Glomerular visceral epithelial cell (primary cell): Measurements from ENCODE around the gene POFUT1.

Experiments used
- DNase-seq: peaks from one replicate; pipeline ENCODE4 v3.0.0-alpha.2; 2016; ENCODE audit errors: extremely low spot score

Gene POFUT1

DNA sequence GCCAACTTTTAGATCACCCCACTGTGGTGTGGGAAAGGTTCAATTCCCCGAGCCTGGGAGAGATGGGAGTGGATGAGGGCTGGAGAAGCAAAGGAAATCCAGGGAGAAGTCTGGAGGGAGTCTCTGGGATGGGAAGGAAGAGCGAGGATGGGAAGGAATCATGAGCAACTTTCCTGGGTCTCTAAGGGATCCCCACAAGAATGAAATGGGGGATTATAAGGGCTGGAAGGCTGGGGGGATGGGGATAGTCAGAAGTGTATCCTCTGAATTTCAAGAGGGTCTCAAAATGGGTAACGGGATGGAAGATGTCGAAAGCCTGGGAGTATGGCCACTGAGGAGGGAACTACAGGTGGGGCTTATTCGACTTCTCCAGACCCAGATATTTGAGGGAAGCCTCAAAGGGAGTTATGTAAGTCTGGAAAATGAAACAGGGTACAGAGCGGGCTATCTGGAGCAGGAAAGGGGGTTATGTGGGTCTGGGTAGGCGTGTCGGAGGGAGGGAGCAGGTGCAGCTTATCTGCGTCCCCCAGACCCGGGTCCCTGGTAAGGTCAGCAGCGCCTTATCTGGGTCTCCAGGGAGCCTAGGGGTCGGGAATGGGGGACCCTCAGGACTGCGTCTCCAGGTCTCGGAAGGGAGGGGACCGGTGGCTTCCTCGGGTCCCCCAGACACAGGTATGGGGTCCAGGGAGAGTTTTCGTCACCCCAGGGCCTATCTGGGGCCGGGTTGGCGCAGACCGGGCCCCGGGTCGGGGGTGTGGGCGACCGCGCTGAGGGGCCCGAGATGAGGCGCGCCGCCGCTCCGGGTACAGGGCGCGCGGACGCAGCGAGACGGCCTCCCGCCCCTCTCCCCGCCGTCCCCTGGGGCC is 687 bp upstream of the POFUT1 start:
- DNase-seq: no peak

DNA sequence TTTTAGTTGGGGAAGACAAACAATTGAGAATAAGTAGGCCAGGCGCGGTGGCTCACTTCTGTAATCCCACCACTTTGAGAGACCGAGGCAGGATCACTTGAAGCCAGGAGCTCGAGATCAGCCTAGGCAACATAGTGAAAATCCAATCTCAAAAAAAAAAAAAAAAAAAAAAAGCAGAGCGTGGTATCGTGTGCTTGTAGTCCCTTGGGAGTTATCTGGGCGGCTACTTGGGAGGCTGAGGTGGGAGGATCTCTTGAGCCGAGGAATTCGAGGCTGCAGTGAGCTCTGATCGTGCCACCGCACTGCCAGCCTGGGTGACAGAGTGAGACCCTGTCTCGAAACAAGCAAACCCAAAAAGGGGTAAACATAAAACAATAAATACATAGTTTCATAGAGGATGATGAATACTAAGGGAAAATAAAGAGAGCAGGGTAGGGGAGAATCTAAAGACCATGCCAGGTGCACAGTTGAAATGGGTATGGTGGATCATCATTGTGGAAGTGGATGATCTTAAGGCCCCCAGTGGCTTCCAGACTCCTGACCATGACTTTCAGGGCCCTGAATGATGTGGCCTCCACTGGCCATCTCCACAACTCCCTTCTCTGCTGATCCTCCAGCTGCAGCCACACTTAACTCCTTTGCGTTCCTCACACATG is 947 bp downstream of the POFUT1 start:
- DNase-seq: no peak

DNA sequence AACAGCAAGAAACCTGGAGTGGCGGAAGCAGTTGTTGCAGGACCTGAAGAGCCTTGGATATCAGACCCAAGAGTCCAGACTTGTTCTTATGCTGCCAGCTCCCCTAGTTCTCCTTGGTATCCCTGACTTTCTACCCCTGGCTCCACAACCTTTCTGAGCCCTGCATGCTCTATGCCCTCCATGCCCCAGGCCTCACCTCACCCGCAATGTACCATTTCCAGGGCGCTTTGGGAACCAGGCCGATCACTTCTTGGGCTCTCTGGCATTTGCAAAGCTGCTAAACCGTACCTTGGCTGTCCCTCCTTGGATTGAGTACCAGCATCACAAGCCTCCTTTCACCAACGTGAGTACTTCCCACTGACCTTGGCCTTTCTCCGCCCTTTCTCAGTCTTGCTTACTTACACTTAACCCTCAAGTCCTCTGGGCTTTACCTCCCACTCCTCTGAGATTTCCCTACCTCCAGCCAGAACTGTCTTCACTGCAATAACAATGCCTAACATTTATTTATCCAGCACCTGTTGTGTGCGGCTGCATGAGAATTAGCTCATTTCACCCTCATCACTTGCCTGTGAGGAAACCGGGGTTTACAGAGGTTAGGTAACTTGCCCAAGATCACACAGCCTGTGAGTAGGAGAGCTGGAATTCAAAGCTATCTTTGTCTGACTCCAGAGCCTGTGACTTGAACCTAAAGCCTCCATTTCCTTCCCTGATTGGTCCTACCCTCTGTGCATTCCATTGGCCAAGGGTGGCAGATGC is 2.3 kb downstream of the POFUT1 start:
- DNase-seq: no peak

DNA sequence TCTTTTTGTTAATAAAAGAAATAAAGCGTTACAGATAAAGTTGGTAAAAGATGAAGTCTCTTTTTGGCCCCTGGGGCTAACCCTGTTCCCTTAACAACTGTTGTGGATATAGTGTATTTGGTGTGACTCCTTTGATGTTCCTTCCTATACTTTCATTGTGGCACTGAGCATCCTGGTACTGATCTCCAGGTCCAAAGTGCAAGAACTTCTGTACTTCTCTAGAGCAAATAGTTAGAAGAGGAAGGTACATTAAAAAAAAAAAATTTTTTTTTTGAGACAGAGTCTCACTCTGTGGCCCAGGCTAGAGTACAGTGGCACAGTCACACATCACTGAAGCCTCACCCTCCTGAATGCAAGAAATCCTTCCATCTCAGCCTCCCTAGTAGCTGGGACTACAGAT is 6.2 kb downstream of the POFUT1 start:
- no peak for DNase-seq

DNA sequence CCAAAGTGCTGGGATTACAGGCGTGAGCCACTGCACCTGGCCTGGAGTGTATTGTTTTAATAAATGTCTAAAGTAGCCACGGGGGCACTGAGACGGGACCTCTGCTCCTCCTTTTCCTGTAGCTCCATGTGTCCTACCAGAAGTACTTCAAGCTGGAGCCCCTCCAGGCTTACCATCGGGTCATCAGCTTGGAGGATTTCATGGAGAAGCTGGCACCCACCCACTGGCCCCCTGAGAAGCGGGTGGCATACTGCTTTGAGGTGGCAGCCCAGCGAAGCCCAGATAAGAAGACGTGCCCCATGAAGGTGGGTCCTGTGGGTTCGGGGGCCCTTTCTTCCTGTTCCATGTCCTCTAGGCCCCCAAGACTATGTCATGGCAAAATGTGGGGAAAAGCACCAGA is 7.5 kb downstream of the POFUT1 start:
- no peak for DNase-seq

DNA sequence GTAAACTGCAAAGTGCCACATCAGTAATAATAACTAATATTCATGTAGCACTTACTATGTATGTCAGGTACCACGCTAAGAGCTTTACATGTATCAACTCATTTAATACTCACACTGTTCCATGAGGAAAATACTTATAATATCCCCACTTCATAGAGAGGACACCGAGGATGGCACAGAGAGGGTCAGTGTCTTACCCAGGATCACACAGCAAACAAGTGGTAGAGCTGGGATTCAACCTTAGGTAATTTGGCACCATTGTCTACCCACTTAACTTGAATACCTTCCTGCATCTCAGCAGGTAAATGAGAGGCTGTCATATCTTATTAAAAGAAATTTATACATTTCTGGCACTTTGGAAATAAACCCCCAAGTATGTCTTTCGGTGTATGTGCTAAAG is 8.0 kb downstream of the POFUT1 start:
- DNase-seq: no peak

DNA sequence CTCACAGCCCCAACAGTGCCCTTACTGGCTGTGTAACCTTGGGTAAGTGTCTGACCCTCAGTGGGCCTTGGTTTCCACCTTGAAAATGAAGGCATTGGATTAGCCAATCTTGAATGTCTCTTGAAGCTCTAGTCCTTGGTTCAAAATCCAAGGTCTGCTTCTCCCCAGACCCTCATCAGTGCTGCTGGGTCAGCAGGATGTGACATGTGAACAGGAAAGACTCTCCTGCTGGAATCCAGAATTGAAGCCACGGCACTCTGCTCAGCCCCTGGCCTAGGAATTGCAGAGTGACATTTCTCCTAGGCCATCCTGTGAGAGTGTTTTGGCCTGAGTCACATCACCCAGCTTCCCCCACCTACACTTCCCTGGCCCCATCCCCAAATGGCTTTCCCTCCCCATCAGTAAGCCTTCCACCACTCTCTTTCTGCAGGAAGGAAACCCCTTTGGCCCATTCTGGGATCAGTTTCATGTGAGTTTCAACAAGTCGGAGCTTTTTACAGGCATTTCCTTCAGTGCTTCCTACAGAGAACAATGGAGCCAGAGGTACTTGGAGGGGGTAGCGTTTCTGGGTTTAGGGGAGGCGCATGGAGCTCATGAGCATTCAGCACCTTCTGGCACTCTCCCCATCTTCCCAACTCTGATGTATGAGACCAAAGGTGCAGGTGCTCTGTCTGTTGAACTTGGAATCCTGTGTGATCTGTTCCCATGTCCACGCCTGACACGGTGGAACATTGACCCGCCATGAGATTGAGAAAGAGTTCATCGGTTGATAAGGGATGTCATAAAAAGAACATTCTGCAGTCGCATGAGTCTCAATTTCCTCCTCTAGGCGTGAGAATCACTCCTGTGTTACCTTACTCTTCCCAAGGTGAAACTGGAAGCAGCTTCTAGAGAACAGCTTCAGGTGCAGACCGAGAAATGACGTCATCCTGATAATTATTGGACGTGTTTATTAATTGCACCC is 8.8 kb downstream of the POFUT1 start:
- DNase-seq: no peak

DNA sequence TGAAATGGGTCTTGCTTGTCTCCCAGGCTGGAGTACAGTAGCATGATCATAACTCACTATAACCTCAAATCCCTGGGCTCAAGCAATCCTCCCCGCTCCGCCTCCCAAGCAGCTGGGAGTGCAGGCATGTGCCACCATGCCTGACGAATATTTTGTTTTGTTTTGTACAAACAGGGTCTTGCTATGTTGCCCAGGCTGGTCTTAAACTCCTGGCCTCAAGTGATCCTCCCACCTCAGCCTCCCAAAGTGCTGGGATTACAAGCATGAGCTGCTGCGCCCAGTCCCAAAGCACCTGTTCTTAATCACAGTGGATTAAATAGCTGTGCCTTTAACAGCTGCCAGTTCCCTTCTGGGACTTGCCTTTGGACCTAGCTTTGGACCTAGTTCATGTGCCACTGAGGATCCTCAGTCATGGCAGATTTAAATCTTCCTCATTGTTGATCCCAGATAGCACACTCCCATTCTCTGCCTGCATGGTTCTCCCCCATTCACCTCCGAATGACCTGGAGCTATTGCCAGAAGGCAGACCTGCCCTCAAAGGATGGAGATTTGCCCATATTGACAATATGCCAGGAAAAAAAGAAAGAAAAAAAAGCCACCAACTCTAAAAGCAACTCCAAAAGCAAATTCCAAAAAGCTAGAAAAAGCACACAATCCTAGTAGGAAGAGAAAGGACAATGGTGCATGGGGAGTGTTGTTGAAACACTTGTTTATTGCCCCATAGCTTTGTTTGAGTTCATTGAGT is 10.6 kb downstream of the POFUT1 start:
- DNase-seq: no peak

DNA sequence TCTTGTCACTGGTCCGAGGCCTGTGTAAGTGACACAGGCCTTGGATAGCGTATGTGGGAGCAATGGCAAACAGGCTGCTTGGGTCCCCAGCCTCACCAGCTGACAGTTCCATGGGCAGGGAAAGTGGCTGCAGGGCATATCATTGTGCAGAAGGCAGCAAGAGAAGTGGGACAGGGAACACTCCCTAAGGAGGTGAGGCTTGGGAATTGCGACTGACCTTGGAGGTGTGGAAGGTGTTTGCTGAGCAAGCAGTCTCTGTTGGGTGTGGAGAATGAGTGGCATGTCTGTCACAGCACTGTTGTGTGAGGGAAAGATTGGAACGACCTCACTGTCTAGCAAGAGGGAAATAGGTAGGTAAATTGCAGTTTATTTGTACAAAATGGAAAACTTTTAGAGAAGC is 16.8 kb downstream of the POFUT1 start:
- no peak for DNase-seq

DNA sequence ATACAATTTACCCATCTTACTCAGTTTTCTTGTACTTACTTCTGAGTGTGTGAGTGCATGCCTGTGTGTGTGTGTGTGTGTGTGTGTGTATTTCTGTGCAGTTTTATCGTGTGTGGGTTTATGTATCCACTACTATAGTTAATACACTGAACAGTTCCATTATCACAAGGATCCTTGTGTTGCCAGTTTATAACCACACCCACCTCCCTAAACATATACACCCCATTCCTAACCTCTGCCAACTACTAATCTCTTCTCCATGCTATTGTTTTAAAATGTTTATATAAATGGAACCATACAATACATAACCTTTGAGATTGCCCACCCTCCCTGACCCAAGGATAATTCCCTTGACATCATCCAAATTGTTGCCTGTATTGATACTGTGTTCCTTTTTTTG is 18.7 kb downstream of the POFUT1 start:
- DNase-seq: no peak

DNA sequence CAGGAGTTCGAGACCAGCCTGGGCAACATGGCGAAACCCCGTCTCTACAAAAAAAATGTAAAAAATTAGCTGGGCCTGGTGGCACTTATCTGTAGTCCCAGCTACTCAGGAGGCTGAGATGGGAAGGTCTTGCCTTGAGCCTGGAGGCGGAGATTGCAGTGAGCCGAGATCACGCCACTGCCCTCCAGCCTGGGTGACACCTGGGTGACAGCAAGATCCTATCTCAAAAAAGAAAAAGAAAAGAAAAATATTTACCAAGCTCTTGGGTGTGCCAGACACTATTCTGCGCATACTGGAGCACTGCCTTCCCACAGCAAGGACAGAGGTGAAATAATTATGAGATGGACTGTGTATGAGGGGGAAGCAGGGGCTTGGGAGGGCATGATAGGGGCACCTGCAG is 19.6 kb downstream of the POFUT1 start:
- no peak for DNase-seq

DNA sequence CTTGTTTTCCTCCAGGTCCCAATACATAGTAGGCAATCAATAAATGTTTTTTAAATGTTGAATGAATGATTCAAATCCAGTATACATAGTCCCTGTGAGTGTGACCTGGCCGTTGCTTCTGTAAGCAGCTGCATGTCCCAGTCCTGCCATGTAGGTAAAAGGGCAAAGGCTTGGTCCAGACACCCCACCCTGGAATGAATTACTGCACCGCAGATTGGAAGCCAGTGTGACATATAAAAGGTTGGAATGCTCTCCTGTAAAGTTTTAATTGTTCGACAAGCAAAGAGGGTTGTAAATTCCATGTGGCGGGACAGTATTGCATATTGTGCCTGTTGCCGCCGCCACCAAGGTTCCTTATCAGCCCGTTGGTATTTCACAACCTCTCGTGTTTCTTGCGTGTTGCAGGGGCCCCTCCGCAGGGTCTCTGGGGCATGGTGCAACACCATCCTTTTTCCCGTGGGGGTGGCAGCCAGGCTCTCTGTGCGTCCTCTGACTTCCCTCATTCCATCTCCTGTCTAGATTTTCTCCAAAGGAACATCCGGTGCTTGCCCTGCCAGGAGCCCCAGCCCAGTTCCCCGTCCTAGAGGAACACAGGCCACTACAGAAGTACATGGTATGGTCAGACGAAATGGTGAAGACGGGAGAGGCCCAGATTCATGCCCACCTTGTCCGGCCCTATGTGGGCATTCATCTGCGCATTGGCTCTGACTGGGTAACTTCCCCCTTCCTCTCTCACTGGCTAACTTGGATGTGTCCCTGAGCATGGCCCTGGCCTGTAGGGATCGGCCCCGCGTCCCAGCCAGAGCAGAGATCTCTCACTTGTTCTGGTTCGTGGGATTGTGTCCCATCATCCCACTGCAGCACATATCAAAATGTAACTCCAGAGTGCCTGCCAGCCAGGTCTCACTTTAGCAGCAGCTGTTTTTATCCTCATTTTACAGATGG is 20.3 kb downstream of the POFUT1 start:
- DNase-seq: no peak

DNA sequence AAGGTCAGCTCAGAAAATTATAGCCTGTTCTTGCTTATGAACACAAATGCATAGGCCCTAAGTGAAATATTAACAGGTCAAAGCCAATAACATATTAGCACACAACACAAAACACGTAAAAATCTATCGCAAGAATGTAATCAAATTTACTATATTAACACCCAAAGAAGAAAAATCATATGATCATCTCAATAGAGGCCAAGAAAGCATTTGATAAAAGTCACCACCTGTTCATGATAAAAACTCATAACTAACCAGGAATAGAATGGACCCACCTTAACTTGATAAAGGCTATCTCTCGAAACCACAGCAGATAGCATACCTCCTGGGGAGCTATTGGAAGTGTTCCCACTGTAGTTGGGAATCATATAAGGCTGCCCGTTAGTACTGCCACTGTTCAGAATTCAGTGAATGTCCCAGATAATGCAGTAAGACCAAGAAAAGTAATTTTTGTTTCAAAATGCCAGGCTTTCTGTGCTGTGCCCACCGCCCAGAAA is 21.6 kb downstream of the POFUT1 start:
- no peak for DNase-seq

DNA sequence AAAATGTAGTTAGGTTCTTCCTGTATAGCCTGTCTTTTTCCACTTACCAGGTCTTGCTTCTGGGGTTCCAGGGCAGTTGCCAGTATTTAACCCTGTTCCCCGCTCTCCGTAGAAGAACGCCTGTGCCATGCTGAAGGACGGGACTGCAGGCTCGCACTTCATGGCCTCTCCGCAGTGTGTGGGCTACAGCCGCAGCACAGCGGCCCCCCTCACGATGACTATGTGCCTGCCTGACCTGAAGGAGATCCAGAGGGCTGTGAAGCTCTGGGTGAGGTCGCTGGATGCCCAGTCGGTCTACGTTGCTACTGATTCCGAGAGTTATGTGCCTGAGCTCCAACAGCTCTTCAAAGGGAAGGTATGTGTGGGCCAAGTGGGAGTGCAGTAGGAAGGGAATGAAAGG is 23.0 kb downstream of the POFUT1 start:
- DNase-seq: no peak

DNA sequence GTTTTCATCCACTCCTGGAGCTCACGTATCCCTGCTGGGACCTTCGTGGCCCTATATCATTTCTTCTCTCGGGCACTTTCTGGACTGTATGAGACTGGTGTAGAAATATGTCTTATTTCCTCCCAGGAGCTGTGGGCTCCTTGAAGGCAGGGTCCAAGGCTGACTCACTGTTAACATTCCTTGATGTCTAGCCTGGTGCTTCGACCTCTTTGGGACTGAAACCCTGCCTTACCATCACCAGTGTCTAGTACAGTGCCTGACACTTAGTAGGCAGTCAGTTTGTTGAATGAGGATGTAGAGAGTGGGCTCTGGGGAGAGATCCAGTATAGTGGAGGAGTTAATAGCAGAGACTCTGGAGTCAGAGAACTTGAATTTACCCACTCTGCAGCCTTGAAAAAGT is 23.6 kb downstream of the POFUT1 start:
- no peak for DNase-seq

DNA sequence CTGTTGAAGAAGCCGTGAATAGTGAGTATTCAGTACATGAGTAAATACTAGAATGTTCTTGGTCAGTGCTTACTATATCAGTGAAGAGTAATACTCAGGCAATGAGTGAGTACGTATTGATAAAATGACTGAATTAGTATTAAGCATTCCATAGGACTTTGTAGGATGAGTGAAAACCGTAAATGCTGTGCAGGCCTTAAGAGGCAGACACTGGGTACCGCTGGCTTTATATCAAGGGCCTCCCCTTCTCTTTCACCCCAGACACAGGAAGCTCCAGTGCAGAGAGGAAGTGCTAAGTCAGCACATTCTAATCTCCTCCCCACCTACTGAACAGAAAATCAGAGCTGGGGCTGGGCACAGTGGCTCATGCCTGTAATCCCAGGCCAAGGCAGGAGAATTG is 24.2 kb downstream of the POFUT1 start:
- no peak for DNase-seq

DNA sequence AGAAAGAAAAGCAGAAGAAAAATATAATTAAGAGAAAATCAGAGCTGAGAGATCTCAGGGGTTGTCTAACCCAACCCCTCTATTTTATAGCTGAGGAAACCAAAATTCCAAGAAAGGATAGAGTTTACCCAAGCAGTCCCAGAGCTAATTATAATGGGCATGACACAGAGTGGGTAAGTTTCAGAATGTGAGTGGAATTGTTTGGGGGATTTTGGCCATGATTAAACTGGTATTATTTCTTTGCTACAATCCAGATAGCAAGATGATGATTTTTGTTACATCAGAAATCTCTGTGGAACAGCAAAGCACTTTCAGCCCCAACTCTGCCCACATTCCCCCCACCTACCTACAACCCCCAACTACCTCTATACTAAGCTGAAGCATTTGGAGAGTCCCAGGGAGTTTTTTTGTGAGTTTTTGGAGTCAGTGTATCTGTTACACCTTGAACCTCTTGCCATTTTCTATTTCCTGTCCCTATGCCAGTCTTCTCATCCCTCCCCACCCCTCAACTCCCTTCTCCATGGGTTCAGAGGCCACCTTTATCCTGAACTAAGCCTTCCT is 24.7 kb downstream of the POFUT1 start:
- no peak for DNase-seq

DNA sequence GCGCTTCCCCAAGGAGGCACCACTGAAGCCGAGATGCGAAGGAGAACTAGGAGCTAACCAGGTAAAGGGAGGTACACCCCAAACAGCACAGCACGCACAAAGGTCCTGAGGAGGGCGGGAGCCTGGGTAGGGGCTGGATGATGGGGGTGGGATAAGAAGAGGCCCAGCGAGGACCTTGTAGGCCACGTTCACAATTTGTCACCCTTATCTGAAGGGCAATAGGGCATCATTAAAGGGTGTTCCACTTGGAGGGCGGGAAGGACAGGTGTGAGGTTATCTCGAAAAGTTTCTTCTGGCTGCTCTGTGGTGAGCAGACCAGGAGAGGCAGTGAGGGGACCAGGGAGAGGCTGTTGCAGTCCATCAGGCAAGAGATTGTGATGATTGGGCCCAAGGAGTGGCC is 25.6 kb downstream of the POFUT1 start:
- no peak for DNase-seq

DNA sequence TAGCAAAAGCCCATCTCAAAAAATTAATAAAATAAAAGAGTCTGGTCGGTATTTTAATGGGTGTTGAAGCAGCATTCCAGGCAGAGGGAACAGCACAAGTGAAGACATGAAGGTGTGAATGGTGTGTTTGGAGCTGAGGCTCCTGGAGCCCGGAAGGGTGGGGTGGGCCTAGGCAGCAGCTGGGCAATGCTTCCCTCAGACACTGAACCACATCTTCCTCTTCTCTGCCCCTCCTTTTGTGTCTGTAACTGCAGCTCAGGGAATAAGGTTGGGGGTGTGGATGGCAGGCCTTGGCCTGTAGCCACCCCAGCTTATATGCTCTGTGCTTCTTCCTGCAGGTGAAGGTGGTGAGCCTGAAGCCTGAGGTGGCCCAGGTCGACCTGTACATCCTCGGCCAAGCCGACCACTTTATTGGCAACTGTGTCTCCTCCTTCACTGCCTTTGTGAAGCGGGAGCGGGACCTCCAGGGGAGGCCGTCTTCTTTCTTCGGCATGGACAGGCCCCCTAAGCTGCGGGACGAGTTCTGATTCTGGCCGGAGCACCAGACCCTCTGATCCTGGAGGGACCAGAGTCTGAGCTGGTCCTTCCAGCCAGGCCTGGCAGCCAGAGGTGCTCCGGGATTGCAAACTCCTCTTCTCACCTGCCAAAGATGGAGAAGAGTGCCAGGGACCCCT is 26.6 kb downstream of the POFUT1 start:
- no peak for DNase-seq
